ENCODE data around the gene TTC38.

The TTC38 gene

DNA sequence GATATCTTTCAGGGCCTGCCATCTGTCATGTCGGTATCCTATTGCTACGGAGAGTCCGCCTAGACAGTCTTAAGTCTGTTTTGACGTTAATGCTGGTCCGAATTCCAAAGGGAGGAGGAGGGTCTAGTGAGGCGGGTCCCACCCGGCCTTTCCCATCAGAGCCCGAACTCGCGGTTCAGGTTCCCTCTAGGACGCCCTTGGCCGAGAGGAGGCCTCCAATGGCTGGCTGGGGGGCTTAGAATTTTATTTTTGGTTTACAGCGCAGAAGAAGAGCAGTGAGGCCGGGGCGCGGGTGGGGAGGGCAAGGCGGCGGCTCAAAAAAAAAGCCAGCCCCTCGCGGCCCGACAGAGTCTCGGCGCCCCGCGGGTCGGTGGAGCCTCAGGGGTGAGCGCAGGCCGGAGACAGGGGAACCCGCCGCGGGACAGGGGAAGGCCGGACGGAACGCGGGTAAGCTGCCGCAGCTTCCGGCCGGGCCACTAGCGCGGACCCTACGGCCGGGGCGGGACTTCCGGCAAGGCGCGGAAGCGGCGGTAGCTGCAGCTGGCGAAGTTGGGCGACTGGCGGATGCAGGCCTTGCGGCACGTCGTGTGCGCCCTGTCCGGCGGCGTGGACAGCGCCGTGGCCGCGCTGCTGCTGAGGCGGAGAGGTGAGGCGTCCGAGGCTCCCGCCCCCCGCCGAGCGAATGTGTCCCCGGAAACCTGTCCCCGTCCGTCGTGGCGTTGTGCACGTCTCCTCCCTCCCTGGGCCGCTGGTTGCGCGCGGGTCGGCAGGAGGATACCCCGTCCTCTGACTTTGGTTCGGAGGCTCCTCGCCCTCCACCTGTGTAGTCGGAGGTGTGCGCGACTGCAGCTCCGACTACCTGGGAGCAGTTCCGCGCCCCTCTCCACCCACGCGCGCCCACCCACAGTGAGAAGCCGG is 67.7 kb downstream of the TTC38 start, which contains the start of gene TRMU:
TSS of gene TRMU (plus strand) at position 514 of the 918 bp plus-strand sequence. CDS start at position 565, 51 bp downstream.
- DNase-seq: peak; percentile 87

DNA sequence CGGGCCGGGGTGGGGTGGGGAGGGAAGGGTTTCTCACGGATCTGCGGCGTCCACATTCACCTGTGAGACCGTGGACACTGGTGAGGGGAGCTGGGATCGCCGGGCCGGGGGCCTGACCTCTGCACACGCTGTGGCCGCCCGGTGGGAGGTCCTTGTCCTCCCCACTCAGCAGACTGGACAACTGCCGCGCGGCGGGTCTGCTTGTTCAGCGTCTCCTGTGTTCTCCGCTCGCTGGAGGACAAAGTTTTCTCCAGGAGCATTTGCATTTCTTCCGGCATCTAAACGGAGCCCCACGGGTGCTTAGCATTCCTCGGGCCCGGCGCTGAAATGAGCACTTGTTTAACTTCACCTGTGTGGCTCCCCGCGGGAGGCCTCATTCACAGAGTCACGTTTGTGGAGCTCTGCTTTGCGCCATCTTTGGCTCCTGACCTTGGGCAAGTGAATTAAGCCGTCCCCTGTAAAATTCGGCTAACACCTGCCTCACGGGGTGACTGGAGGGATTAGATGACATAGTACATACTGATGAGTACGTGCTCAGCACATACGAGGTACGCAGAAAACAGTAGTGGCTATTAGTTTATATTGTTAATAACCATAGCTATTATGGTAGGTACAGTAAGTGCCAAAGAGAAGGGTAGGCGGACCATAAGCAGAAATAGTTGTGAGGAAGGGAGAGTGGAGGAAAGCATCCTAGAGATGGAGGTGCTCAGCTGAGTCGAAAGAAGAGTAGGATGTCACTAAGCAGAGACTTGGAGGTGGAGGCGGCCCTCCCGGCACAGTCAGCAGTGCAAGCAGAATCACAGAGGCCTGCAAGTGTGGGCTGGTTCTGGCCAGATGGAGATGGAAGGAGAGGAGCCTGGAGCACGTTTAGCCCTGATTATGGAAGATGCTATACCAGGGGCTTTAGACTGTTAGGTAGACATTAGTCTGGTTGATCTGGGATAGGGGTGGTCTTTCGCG is 68.6 kb downstream of the TTC38 start:
- DNase-seq: peak; percentile 42

DNA sequence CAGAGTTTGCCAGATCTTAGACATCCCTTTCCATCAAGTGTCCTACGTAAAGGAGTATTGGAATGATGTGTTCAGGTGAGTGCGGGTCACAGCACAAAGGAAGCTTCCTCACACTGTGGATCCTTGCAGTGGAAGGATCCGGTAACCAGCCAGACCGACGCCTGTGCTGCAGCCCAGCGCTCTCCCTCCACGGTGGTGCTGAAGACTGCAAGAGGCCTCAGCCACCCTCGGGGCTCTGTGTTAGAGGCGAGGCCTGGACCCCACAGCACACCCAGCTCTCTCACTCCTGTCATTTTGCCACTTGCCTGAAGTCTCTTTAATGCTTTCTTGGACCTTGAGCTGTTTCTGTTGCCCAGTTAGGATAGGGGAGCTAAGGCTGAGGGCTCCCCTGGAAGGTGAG is 70.1 kb downstream of the TTC38 start:
- DNase-seq: no peak

DNA sequence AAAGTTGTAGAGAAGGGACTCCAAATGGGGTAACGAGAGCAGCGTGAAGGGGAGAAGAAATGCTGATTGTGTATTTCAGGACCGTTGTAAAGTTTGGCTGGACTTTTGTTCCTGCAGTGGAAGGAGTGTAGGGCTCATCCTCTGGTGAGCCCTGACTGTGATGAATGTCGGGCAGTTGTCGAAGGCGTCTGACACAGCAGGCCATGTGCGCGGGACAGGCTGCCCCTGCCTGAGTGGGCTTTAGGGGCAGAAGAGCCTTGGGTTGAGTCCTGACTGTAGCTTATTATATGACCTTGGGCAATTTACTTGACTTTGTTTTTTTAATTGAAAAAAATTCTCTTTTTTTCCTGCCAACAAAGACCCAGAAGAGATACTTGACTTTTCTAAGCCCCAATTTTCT is 70.8 kb downstream of the TTC38 start:
- no peak for DNase-seq

DNA sequence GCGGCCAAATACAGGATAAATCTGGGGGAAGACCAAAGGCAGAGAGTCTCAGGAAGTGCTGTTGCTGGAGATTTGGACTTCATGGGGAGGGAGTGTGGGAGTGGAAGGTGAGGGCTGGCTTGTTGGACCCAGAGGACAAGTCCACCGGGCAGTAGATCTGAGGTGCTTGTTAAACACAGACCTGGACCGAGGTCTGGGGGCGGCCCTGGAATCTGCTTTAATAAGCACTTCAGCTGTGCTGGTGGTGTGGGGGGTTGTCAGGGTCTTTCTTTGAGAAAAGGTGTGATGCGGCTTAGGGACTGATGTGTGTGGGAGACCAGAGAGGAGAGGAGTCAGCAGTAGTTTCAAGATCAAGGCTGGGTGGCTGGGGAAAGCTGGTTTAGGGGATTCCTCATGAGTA is 72.1 kb downstream of the TTC38 start:
- DNase-seq: no peak

DNA sequence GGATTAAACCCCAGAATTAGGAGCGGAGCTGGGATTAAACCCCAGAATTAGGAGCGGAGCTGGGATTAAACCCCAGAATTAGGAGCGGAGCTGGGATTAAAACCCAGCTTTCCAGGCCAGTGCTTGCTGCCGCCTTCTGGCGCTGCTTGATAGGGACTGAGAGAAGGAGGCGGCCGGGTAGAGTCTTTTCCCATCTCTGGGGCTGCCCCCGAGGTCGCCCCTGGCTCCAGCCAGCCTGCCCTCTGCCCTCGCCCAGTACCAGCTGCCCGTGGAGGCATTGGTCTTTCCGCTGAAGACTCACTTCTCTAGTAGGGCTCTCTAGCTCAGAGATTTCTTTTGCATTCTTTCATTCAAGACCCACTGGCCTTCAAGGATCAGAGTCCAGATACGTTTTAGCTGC is 72.9 kb downstream of the TTC38 start:
- no peak for DNase-seq
